Fibroblast of lung (primary cell): ENCODE measurements around the gene SIPA1. TPM values are rescaled to one million over a fixed set of nuclear protein-coding genes. Genes with fewer than 3 reads are reported as not detected.

ENCODE experiments used
- DNase-seq, 2 donors: peaks; one replicate each; pipeline versions ENCODE4 v3.0.0 to v3.0.0-alpha.2; 2010; ENCODE audit warnings: low read depth in 2 of 2
- H2AFZ ChIP-seq: 2 replicates; pipeline ENCODE4 v1.5.1; 2012; ENCODE audit warnings: low read length, control low read depth, inconsistent platforms
- H3K27ac ChIP-seq: 2 replicates; pipeline ENCODE4 v1.5.1; 2011; ENCODE audit warnings: low read length, control low read depth; ENCODE audit not compliant: insufficient read depth
- H3K27me3 ChIP-seq: 2 replicates; pipeline ENCODE4 v1.5.1; 2011; ENCODE audit warnings: mild to moderate bottlenecking, low read length; ENCODE audit not compliant: control insufficient read depth, insufficient read depth
- H3K36me3 ChIP-seq: 2 replicates; pipeline ENCODE4 v1.5.1; 2011; ENCODE audit warnings: low read length; ENCODE audit not compliant: control insufficient read depth, insufficient read depth
- H3K4me1 ChIP-seq: 2 replicates; pipeline ENCODE4 v1.5.1; 2011; ENCODE audit warnings: low read length; ENCODE audit not compliant: control insufficient read depth, insufficient read depth; ENCODE audit errors: extremely low read depth
- H3K4me2 ChIP-seq: 2 replicates; pipeline ENCODE4 v1.5.1; 2011; ENCODE audit warnings: low read length, control low read depth; ENCODE audit not compliant: insufficient read depth; ENCODE audit errors: extremely low read depth
- H3K4me3 ChIP-seq, 4 experiments: fragments of 200-600 bp in 1 of 4; sonication (generic) in 1 of 4; replicated peaks in 1 of 4; 2 replicates each; pipeline ENCODE4 v1.5.1; 2011 to 2016; ENCODE audit warnings: low read length in 4 of 4, low read depth in 3 of 4, mild to moderate bottlenecking in 3 of 4, control low read depth in 2 of 4, inconsistent platforms in 1 of 4, mixed read lengths in 1 of 4; ENCODE audit not compliant: insufficient read depth in 1 of 4; ENCODE audit errors: control extremely low read depth in 1 of 4
- H3K79me2 ChIP-seq: 2 replicates; pipeline ENCODE4 v1.5.1; 2012; ENCODE audit warnings: mild to moderate bottlenecking, low read length, inconsistent platforms; ENCODE audit not compliant: control insufficient read depth, insufficient read depth
- H3K9ac ChIP-seq: 2 replicates; pipeline ENCODE4 v1.5.1; 2011; ENCODE audit warnings: mild to moderate bottlenecking, low read length, control low read depth; ENCODE audit not compliant: insufficient read depth
- H3K9me3 ChIP-seq: 2 replicates; pipeline ENCODE4 v1.5.1; 2012; ENCODE audit warnings: low read depth, low read length; ENCODE audit not compliant: control insufficient read depth, insufficient read depth
- H4K20me1 ChIP-seq: 2 replicates; pipeline ENCODE4 v1.5.1; 2011; ENCODE audit warnings: low read length; ENCODE audit not compliant: control insufficient read depth, insufficient read depth; ENCODE audit errors: extremely low read depth
- EZH2 ChIP-seq: IDR thresholded peaks from 2 replicates; pipeline ENCODE4 v1.5.1; 2012; ENCODE audit warnings: low read length, control low read depth, mild to moderate bottlenecking; ENCODE audit errors: missing control alignments
- polyA plus RNA-seq, 2 donors: library from polyadenylated mRNA; depleted of rRNA in 1 of 2; stranded (reverse) in 1 of 2; unstranded in 1 of 2; fragments of >200 nt; gene quantifications; 2 replicates each; pipeline ENCODE4 v1.2.1, GENCODE V29; 2011 to 2012; ENCODE audit warnings: missing spikeins in 1 of 2
- total RNA-seq: library from RNA; depleted of rRNA; stranded (reverse); fragments of >200 nt; gene quantifications from 2 replicates; pipeline ENCODE4 v1.2.1, GENCODE V29; 2014
- TF ChIP-seq, protein P1 (sequence below), 2 donors: IDR thresholded peaks in 1 of 2; conservative IDR thresholded peaks in 1 of 2; 1 replicate in 1 of 2; 2 replicates in 1 of 2; pipeline ENCODE4 v1.5.1; 2011 to 2012; ENCODE audit warnings: low read length in 2 of 2, control low read depth in 1 of 2, inconsistent platforms in 1 of 2, low read depth in 1 of 2, mild to moderate bottlenecking in 1 of 2

Gene SIPA1
- total and polyA plus RNA-seq, 2 donors (not counting 1 experiment from before 2014, with no cell fraction given): 7.8 to 32.5 TPM

DNA sequence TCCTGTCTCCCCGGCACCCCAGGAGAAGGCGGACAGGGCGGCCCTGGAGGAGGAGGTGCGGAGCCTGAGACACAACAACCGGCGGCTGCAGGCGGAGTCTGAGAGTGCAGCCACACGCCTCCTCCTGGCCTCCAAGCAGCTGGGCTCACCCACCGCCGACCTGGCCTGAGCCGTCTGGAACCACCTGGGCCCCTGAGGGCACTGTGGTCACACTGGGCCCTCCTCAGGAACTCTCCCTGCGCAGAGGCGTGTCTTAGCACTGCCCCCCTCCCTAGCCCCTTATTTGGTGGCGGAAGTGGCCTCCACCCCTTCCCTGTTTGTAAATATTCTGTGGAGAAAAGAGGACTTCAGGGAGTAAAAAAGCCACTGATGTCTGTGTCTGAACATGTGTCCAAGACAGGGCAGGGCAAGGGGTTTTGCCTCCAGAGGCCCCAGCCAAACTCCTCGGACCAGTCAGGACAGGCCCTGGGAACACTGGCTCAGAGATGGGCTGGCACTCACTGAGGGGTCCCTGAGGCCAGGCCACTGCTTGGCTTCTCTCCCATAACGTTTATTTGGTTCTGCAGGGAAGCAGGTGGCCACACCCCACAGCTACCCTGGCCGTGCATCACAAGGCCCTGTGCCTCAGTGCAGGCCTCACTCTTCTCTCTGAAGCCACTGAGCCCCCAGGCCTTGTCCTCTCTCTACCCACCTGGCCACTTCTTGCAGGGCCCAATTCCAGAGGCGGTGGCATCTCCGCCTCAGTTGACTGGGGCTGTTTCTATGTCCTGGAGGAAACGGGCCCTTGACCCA is 12.8 kb downstream of the SIPA1 start:
- H3K4me2 ChIP-seq: no peak overlapping the region
- H2AFZ ChIP-seq: no peak overlapping the region
- TF ChIP-seq EZH2: no peak
- TF ChIP-seq, protein P1, sequence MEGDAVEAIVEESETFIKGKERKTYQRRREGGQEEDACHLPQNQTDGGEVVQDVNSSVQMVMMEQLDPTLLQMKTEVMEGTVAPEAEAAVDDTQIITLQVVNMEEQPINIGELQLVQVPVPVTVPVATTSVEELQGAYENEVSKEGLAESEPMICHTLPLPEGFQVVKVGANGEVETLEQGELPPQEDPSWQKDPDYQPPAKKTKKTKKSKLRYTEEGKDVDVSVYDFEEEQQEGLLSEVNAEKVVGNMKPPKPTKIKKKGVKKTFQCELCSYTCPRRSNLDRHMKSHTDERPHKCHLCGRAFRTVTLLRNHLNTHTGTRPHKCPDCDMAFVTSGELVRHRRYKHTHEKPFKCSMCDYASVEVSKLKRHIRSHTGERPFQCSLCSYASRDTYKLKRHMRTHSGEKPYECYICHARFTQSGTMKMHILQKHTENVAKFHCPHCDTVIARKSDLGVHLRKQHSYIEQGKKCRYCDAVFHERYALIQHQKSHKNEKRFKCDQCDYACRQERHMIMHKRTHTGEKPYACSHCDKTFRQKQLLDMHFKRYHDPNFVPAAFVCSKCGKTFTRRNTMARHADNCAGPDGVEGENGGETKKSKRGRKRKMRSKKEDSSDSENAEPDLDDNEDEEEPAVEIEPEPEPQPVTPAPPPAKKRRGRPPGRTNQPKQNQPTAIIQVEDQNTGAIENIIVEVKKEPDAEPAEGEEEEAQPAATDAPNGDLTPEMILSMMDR (conservative IDR thresholded peaks at IDR 0.05 in 1 of 2, IDR thresholded peaks at IDR 0.05 in 1 of 2; ENCODE audit: low read depth in 1 of 2, low read length in 2 of 2): no peak
- no peaks in the 10 kb centered on the region for H3K27me3 ChIP-seq
- H3K36me3 ChIP-seq: peaks cover 44% of the 10 kb centered on the region
- no peak overlapping the region for H3K4me3 ChIP-seq
- H3K27ac ChIP-seq: peak overlapping the region; percentile 95
- H3K9me3 ChIP-seq: no peaks in the 10 kb centered on the region
- H3K4me1 ChIP-seq: peaks cover 26% of the 10 kb centered on the region
- H4K20me1 ChIP-seq: no peaks in the 10 kb centered on the region
- H3K9ac ChIP-seq: peak overlapping the region; percentile 7
- no peaks in the 10 kb centered on the region for H3K79me2 ChIP-seq
- no peak for DNase-seq

DNA sequence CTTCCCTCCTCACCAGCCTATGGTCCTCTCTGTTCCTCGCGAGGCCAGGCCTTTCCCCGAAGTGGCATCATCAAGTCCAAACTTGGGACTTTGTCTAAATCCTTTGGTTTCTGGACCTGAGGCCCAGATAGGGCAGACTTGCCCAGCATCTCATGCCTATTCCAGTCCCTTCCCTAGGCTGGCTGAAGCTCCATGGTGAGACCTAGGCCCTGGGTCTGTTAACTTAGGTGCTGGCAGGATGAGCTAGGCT is 13.4 kb downstream of the SIPA1 start:
- Histone ChIP-seq H3K4me3 (no peak overlapping the region), H4K20me1 (no peaks in the 10 kb centered on the region), H3K9ac (no peak overlapping the region), H3K27me3 (no peaks in the 10 kb centered on the region), H3K36me3 (peaks cover 39% of the 10 kb centered on the region), H3K9me3 (no peaks in the 10 kb centered on the region), H3K27ac (peak overlapping the region; percentile 95), H3K79me2 (no peaks in the 10 kb centered on the region), H2AFZ (no peak overlapping the region), H3K4me2 (no peak overlapping the region), H3K4me1 (peaks cover 26% of the 10 kb centered on the region)
- DNase-seq: no peak
- TF ChIP-seq, protein P1 (conservative IDR thresholded peaks at IDR 0.05 in 1 of 2, IDR thresholded peaks at IDR 0.05 in 1 of 2; ENCODE audit: low read depth in 1 of 2, low read length in 2 of 2): no peak
- TF ChIP-seq EZH2: no peak

DNA sequence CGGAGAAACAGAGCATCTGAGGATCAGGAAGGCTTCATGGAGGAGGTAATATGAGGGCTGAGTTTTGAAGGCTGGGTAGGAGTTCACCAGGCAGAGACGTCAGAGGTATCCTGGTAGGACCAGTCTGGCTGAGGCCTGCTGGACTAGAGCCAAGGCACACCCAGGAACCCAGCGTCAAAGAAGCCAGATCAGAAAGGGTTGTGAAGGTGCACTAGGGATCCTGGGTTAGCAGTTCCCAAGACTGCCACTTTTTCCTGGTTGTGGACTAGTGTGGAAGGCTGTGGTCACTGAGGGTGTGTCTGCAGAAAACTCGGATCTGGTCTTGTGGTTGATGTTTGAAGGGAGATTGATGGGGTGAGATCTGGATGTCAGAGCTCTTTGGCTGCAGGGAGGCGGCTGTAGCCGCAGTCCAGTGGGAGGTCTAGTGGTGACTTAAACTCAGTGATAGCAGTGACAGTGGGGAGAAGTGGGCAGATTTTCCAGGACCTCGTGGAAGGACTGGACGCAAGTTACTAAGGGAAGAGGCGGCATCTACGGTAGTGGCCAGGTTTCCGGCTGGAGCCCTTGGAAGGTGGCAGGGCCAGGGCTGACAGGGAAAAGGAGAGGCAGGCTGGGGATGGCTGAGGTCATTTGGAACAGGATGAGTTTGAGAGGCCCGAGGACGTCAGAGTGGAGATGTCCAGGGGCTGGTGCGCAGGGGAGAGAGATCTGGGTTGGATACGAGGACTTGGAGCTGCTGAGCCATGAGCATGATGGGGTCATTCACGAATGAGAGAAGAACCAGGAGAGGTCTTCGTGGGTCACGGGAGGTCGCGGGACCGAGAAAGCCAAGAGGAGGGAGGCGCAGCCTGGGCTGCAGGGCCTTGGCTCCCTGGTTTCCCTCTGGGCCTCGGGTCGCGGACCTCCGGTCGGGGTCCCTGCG is 13.9 kb downstream of the SIPA1 start:
- peak; percentile 39 to 83 for DNase-seq
- H3K4me1 ChIP-seq: peaks cover 26% of the 10 kb centered on the region
- TF ChIP-seq, protein P1 (conservative IDR thresholded peaks at IDR 0.05 in 1 of 2, IDR thresholded peaks at IDR 0.05 in 1 of 2; ENCODE audit: low read depth in 1 of 2, low read length in 2 of 2): no peak
- H3K9me3 ChIP-seq: no peaks in the 10 kb centered on the region
- no peaks in the 10 kb centered on the region for H3K79me2 ChIP-seq
- no peak overlapping the region for H2AFZ ChIP-seq
- H3K4me2 ChIP-seq: peak overlapping the region; percentile 85
- H3K27ac ChIP-seq: peak overlapping the region; percentile 95
- peaks cover 35% of the 10 kb centered on the region for H3K36me3 ChIP-seq
- H3K4me3 ChIP-seq: peak overlapping the region; percentile 37 to 56 (median 42)
- H3K27me3 ChIP-seq: no peaks in the 10 kb centered on the region
- peak overlapping the region; percentile 82 for H3K9ac ChIP-seq
- H4K20me1 ChIP-seq: no peaks in the 10 kb centered on the region
